ENCODE results near the gene CLDND2. TPM values are rescaled to one million over a fixed set of nuclear protein-coding genes. Genes with fewer than 3 reads are reported as not detected.

Gene CLDND2
- total RNA-seq, 2 experiments from 2014 or later: 1.9 TPM; not detected in 1

DNA sequence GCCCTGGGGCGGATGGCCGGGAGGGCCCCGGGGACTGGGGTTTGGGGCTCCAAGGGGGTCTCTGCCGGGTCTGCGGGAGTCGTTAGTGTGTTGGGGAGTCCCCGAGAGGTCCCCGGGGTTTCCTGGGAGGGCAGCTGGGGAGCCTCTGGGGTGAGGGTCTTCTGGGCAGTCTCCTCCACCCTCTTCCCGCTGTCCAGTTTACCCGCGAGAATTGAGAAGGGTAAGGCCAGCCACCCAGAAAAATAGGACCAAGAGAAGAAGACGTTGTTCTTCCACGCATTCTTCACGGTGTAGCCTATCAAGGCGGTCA lies 1.6 kb downstream of the CLDND2 start:
- Histone ChIP-seq H3K27ac (ENCODE audit: low read depth, low read length, poor library complexity, severe bottlenecking) (peak overlapping the region; percentile 79), H4K20me1 (ENCODE audit: insufficient read depth, low read length) (no peaks in the 10 kb centered on the region), H3K9me3 (ENCODE audit: low read length) (no peaks in the 10 kb centered on the region), H3K9me2 (ENCODE audit: insufficient read depth, low read length) (no peaks in the 10 kb centered on the region), H3K79me2 (ENCODE audit: insufficient read depth, low read depth, low read length) (peaks cover 10% of the 10 kb centered on the region; the same call in 1 of the 2 replicates), H3K4me3 (ENCODE audit: low read depth, low read length, poor library complexity, severe bottlenecking) (peak overlapping the region; percentile 78), H3K36me3 (ENCODE audit: insufficient read depth, low read length) (no peaks in the 10 kb centered on the region), H3K4me2 (ENCODE audit: low read length) (peak overlapping the region; percentile 86), H2AFZ (ENCODE audit: low read length) (peak overlapping the region; percentile 18; the same call in 1 of the 2 replicates), H3K4me1 (ENCODE audit: insufficient read depth, low read length, poor library complexity, severe bottlenecking) (peaks cover 32% of the 10 kb centered on the region)
- no TSS peak for BruUV-seq (replicated peaks)
- intact Hi-C loops (cut with micrococcal nuclease; ENCODE audit: unreplicated experiment): loop anchor here (1.0 to 2.0 kb wide), 2 partner anchors 28 to 50 kb away; partner anchors contain the start of gene SIGLEC10
- DNase-seq (ENCODE audit: low spot score): no peak
- CTCF ChIA-PET (ENCODE audit: unreplicated experiment): interaction anchor here (0.6 kb wide), 1 partner anchor 28 kb away, joined by 3 read pairs; no protein-coding TSS in a partner anchor
- no peak for TF ChIP-seq EZH2phosphoT487 (IDR thresholded peaks at IDR 0.05; ENCODE audit: borderline replicate concordance, low read depth, low read length)
- TF ChIP-seq, protein P1, sequence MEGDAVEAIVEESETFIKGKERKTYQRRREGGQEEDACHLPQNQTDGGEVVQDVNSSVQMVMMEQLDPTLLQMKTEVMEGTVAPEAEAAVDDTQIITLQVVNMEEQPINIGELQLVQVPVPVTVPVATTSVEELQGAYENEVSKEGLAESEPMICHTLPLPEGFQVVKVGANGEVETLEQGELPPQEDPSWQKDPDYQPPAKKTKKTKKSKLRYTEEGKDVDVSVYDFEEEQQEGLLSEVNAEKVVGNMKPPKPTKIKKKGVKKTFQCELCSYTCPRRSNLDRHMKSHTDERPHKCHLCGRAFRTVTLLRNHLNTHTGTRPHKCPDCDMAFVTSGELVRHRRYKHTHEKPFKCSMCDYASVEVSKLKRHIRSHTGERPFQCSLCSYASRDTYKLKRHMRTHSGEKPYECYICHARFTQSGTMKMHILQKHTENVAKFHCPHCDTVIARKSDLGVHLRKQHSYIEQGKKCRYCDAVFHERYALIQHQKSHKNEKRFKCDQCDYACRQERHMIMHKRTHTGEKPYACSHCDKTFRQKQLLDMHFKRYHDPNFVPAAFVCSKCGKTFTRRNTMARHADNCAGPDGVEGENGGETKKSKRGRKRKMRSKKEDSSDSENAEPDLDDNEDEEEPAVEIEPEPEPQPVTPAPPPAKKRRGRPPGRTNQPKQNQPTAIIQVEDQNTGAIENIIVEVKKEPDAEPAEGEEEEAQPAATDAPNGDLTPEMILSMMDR (conservative IDR thresholded peaks at IDR 0.05; ENCODE audit: low read length): no peak
- POLR2A ChIA-PET: interaction anchor here (0.7 to 1.3 kb wide), 4 partner anchors 28 to 346 kb away, joined by 3 to 6 read pairs (median 4); partner anchors contain the start of gene SIGLEC10

DNA sequence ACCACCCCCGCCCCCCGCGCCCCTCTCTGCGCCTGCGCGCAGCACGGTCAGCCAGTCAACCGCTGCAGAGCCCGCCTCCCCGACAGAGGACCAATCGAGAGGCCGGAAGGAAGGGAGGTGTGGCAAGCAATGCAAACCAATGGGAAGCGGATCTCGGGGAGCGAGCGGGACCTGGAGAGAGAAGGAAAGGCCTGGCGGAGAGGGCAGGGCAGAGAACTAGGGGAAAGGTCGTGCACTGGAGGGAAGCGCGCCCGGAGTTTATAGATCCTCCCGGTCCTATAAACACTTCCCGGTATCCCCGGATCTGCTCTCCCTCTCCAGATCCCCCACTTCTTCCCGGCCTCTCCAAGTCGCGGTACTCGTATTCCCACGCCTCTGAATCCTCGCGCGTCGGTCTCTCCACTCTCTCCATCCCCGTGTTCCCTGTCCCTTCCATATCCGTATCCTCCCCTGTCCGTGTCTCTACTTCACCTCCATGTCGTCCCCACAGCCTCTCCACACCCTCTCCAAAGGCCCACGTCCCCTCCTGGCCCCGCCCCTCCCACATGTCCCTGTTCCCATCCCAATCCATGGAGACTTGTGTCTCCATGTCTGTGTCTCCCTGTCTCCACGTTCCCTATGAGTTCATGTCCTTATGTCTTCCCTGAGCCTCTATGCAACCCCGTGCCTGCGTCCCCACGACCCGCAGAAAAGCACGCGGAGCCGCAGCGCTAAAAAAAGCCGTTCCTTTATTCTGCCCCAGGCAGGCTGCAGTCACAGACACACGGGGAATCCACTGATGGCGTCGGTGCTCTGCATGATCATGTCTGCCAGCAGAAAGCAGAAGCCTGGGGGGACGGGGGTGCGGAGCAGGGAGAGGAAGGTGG lies 2.2 kb downstream of the CLDND2 start:
- intact Hi-C loops (cut with micrococcal nuclease; ENCODE audit: unreplicated experiment): loop anchor here (1.0 to 2.0 kb wide), 3 partner anchors 27 to 50 kb away; partner anchors contain the start of gene SIGLEC10
- no TSS peak for BruUV-seq (replicated peaks)

More for the DNA sequence above, 2.2 kb downstream of the CLDND2 start:
- peaks cover 10% of the 10 kb centered on the region; the same call in 1 of the 2 replicates for H3K79me2 ChIP-seq (ENCODE audit: insufficient read depth, low read depth, low read length)
- POLR2A ChIA-PET: interaction anchor here (1.0 kb wide), 1 partner anchor 27 kb away, joined by 4 read pairs; no protein-coding TSS in a partner anchor
- TF ChIP-seq, protein P1 (conservative IDR thresholded peaks at IDR 0.05; ENCODE audit: low read length): no peak
- no peak for TF ChIP-seq EZH2phosphoT487 (IDR thresholded peaks at IDR 0.05; ENCODE audit: borderline replicate concordance, low read depth, low read length)
- no peaks in the 10 kb centered on the region for H3K9me3 ChIP-seq (ENCODE audit: low read length)
- H2AFZ ChIP-seq (ENCODE audit: low read length): peak overlapping the region; percentile 18; the same call in 1 of the 2 replicates
- peaks cover 34% of the 10 kb centered on the region for H3K4me1 ChIP-seq (ENCODE audit: insufficient read depth, low read length, poor library complexity, severe bottlenecking)
- H3K27ac ChIP-seq (ENCODE audit: low read depth, low read length, poor library complexity, severe bottlenecking): peak overlapping the region; percentile 79
- no peaks in the 10 kb centered on the region for H3K9me2 ChIP-seq (ENCODE audit: insufficient read depth, low read length)
- H3K4me3 ChIP-seq (ENCODE audit: low read depth, low read length, poor library complexity, severe bottlenecking): peak overlapping the region; percentile 78
- no peaks in the 10 kb centered on the region for H4K20me1 ChIP-seq (ENCODE audit: insufficient read depth, low read length)
- peak overlapping the region; percentile 92 for H3K4me2 ChIP-seq (ENCODE audit: low read length)
- H3K36me3 ChIP-seq (ENCODE audit: insufficient read depth, low read length): no peaks in the 10 kb centered on the region
- CTCF ChIA-PET (ENCODE audit: unreplicated experiment): interaction anchor here (1.1 kb wide), 1 partner anchor 51 kb away, joined by 3 read pairs; the partner anchor contains the start of gene SIGLEC10
- peak; percentile 97 for DNase-seq (ENCODE audit: low spot score)
